Activated T-helper 1 cell treated with anti-CD3 and anti-CD28 coated beads, Interleukin-2, amount 50 U/mL, for 16 hours (primary cell): ENCODE results near the gene NMNAT3.

Experiments
- DNase-seq, 2 donors: peaks; one replicate each; pipeline ENCODE4 v3.0.0-alpha.2; 2020; ENCODE audit warnings: low read depth in 1 of 2, low spot score in 1 of 2

Gene NMNAT3

DNA sequence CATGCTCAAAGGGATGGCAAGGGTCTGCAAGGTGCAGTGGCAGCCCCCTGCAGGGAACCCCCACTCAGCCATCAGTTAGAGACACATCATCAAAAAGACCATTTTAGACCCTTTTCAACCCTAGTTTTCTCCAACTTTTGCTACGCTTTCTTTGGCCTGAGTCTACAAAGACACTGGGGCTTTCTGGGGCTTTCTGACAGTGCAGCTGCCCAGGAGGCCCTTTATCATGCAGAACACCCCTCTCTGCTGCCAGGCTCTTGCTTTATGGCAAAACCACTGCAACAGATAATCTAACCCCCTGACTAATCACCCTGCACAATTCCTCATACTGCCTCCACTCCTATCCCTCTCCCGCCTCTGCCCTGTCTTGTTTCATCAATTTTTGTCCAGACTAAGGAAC lies 2.4 kb downstream of the NMNAT3 start:
- DNase-seq, result no peak

DNA sequence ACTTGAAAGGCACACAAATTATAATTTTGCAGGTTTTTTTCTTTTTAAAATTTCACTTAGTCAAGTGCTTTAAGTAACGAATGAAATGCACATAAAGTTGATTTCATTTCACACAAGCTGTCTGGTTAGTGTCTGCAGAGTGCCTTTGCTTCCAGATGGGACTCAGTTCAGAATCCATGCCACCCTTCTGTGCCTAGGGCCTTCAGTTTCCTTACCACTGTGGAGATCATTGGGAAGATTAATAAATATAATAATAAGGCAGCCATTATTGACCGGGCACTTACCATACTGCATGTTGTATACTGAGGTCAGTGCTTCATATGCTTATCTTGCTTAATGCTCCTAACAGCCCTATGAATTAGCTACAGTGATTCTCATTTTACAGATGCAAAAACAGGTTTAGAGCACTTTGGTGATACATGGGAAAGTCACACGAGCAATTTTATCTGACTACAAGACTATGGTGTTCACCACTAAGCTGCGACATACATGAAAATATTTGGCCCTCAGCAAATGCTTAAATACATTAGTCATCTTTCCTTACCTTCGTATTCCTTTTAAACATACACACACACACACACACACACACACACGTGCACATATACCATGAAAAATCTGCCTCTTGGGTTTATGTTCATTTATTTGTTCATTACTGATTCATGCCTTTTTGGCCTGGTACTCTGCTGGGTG lies 3.1 kb downstream of the NMNAT3 start:
- no peak for DNase-seq

DNA sequence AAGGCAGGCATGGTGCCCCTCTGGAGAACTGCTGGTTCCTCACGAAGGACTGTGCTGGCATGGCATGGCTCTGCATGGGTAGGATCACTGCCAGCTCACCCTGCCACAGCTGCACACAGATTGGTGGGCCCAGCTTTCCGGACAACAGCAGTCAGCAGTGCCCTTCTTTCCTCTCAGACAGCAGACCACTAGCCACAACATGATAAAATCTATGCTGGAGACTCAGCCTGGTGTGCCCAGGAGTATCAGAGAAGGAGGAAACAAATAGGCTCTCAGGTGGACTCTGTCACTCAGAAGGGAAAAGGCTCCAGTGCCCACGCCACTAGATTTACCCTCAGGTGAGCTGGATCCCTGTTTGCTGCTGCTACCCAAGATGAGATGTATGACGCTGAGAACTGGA lies 4.9 kb downstream of the NMNAT3 start:
- DNase-seq, result no peak

DNA sequence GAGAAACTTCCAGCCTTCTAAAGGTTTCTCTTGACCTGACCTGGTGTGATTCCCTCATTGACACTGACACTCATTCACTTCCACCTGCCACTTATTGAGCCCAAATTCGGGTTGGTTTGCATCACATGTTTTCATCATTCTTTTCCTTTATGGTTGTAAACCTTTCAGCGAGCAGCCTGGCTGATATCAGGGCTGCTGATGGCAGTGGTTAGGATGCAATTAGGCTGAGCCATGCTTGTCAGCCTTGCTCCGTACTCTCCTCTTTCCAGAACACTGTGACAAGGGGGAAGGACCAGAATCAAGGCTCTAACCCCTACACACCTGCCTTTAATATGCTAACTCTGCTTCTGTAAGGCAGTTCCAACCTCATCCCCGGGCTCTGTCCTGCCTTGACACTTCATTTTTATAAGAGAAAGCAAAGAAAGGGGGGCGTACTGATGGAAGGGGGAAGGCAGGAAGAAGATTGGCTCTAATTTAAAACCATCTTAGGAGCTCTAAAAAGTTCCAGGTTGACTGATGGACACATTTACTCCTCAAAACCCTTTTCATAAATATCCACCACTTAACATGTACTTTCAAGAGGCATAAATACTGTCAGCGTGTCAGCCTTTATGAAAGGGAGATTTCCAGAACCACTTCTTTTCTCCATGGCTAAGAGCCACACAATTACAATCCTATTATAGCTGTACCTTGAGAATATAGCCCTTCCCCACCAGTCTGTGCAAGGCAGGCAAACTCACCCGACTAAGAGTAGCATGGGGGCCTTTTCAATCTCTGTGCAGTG lies 5.7 kb downstream of the NMNAT3 start:
- DNase-seq, result no peak

DNA sequence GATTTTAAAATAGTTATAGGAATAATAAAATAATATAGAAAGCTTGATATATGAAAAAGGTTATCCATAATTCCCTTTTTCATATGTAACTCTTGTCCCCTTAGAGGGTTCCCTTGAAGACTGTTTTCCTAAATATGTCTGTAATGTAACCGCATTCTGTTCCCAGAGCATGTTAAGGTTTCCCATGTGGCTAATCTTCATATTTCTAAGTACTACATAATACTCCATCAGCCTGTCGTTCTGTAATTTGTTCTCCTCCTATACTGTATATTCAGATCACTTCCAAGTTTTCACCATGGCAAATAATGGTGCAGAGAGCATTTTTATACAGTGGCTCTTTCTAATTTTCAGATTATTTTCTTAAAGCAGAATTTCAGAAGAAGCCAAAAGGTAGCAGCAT lies 6.7 kb downstream of the NMNAT3 start:
- DNase-seq, result no peak

DNA sequence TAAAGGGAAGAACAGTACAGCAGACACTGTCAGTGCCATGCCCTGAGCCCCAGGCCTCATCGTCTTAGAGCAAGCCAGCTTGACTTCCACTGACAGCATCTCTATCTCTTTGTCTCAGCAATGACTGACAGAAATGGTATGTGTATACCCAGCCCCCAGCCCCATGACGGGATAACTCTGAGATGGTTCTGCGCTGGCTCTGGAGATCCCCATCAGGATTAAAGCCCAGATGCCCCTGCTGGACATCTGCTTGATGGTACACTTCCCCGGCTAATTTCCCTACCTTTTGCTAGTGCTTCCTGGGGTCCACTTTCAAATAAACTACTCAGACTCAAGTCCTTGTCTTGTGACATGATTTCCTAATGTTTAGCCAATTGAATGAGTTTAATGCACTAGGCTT lies 7.6 kb downstream of the NMNAT3 start:
- no peak for DNase-seq

DNA sequence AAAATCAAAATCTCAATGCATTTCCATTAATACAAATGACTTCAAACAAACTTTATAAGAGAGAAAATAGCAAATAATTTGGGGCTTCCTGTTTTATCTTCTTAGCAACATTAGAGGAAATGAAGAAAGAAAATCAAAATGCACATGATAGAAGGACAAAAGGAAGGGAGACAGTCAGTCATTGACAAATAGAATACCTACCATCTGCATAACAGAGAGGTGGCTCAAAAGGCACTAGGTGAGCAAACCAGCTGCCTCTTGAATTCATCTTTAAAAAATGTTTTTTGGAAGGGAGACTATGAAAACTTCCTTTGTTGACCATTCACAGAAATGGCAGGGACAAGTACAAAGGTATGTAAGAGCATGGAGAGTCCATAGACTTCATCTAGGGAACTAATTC lies 9.4 kb downstream of the NMNAT3 start:
- no peak for DNase-seq

DNA sequence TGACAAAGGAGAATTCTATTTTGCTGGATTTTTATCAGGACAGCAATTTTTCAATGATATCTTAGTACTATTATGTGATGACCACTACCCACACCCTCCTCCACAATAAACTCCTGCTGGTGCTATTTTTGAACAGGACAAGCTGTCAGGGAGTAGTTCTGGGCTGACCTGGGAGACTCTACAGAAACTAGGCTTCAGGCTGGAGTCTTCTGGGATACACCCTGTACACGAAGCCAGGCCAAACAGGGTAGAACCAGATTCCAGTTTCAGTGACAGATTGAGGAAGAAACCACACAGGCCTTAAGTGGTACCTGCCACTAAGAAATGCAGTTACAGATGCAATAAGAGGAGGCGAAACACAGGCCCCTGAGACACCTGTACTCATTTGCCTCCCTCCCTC lies 12.8 kb downstream of the NMNAT3 start:
- no peak for DNase-seq

DNA sequence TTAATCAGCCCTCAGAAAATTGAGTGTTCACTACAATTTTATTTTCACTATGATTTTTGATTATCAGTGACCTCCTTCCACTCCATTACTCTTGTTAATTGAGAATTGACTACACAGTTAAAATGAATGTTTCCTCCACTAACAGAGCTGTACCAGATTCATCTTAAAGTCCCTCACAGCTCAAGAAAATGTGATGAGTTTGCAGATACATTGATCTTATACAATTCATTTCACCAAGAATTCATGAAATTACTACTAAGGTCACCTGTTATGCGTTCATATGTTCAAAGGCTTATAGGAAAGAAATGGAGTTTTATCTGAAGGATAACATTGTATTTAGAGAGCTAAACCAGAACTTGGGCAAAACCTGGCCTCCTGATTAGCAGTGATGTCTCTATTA lies 17.5 kb downstream of the NMNAT3 start:
- DNase-seq, result no peak

DNA sequence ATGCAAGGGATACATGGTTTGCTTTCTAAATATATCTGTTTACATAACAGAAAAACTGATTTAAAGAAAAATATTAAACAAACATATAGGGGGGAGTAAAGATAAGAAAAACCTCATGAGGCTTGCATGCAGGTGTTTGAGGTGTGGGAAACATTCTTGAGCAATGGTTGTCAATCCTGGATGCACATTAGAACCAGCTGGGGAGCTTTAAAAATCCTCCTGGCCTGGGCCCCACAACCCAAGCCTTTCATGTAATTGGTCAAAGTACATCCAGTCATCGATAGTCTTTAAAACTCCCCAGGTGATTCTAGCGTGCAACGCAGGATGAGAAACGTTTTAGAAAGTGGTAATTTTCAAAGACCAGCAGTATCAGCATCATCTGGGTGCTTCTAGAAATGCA lies 18.3 kb downstream of the NMNAT3 start:
- DNase-seq, result no peak

DNA sequence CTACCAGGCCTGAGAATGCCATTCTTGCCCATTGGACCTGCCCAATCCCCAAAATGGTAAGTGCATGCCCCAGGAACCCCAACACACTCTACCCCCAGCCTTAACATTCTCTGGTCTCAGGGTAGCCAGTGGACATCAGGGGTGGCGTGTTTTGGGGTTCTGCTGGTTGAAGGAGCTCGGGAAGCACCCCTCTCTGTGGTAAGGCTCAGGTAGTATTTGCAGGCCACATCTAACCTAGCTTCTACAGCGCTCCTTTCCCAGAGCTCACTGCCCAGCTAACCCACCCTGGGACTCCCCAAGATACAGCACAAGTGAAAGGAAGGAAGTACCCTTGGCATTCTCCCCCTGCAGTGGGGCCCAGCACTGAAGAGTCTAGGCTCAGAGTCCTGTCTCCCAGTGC lies 19.8 kb downstream of the NMNAT3 start:
- no peak for DNase-seq

DNA sequence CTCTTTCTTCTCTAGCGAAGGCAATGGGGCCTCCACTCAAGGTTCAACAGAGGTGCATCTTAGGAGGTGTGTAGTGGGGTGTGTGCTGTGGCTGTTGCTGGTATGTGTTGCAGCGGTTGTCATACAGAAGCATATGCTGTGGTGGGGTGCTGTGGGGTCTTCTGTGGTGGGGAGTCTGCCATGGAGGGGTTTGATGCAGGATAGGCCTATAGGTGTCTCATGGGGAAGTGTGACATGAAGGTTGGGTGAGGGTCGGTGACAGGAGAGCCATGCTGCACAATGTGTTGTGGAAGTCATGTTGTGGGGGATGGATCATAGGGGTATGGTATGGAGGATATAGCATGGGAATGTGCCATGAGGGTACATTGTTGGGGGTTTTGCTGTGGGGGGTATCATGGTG lies 20.3 kb downstream of the NMNAT3 start:
- DNase-seq, result no peak

DNA sequence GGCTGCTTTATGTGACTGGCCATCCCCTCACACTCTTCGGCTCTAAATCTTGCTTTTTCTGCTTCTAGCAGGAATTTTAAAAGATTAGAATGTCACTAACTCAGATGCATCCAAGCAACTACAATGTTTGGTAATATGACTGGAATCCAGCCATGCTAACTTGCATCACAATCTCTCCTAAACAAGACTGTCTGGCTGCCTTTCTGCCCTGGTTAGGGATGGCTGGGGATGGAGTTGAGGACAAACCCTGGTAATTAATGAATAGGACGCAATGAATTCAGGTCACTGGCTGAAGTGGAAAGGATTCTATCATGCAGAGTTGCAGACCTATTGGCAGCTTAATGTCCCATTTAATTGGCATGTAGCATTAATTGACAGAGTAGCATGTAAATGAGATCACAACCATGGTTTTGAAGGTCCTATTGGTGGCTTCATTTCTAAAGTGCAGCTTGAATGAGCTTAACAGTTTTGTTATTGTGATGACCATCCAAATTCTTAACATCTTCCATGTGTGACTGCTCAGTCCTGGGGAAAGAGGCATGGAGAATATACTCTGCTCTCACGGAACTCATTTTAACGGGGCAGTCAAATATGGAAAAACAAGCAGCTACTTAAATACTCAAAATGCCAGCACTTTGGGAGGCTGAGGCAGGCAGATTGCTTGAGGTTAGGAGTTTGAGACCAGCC lies 21.7 kb downstream of the NMNAT3 start:
- no peak for DNase-seq

DNA sequence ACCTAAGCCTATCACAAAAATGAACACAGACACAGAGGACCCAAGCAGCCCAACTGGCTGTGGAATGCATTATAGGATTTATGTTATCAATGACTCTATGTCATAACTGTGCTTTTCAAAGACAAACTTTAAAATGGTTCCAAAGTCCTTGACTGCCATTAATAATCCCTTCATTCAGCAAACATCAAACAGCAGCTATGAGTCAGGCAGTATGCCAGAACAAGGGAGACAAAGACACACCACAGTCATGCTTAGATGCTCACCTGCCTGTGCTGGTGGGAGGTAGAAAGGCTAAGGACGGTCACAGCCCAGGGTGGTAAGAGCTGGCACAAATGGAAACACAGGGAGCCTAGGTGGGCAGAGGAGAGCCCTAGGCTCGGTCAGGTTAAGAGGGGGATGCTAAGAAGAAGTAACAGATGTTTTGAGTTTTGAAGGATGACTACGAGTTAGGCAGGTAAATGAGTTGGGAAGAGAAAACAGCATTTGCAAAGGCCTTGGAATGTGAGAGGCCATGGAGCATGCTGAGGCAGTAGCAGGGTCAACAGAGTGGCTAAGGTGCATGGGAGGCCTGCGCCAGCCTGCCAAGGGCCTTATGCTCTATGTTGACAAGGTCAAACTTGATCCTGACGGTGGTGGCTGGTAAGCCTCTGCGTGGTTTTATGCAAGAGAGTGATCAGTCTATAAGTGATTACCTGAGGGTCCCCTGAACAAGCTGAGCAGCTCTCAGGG lies 23.0 kb downstream of the NMNAT3 start:
- no peak for DNase-seq

DNA sequence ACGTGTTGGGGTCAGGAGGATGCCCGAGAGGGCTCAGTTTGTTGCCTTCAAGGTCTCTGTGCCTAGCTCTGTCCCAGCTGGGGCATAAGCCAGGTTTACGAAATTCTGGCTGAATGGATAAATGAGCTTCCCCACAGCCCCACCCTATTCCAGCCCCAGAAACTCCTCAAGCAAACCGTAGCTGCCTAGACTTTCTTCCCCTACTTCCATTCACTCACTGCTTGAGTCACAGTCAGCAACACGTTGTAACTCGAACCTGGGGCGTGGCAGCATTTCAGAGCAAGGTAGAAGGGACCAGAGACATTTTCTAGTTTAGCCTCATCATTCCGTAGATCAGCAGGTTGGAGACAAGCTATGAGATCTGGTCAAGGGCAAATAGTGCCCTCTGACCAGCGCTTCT lies 24.2 kb downstream of the NMNAT3 start:
- no peak for DNase-seq

DNA sequence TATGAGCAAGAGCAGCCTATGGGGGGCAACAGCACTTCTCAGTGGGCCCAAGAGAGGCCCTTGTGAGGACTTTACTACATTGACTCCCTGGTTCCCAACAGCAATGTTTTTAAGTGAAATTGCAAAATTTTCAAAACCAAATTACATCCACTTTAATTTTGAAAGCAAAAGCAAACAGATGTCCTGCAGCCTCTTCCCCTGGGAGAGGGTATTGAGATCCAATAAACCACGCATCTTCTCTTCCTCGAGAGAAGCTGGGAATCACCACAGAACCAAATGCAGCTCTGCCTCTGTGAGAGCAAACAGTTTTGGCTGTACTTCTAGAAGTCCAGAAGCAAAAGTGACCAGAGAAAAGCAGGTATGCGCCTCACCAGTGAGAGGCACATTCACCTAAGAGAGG lies 25.2 kb downstream of the NMNAT3 start:
- no peak for DNase-seq

DNA sequence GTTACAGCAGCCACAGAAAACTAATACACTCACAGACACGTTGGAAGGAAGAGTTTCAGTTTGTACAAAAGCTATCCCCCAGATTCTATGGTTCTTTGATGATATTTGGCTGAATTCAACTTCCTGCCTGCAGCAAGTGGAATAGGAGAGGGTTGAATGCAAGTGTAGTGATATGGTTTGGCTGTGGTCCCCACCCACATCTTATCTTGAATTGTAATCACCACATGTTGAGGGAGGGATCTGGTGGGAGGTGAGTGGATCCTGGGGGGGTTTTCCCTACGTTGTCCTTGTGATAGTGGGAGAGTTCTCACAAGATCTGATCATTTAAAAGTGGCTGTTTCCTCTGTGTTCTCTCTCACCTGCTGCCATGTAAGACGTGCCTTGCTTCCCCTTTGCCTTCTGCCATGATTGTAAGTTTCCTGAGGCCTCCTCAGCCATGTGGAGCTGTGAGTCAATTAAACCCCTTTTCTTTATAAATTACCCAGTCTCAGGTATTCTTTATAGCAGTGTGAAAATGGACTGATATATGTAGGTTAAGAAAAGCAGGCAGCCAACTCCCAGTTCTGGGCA lies 29.8 kb downstream of the NMNAT3 start:
- no peak for DNase-seq

DNA sequence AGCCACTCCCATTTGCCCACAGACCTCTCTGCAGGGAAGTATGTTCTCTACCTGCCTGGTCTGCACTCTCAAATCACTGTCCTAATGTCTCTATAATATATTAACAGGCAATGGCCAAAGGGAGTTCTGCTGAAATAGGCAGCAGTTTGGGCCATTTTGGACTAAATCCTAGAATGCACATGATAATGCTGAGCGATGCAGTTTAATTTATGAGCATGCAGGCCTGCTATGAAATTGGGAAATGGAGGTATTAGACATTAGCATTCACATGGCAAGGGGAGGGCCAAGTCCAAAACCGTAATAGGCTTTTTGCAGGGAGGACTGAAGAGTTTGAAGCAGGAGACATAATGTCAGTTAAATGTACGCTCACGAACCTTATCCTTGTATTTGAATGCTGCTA lies 31.3 kb downstream of the NMNAT3 start:
- no peak for DNase-seq

DNA sequence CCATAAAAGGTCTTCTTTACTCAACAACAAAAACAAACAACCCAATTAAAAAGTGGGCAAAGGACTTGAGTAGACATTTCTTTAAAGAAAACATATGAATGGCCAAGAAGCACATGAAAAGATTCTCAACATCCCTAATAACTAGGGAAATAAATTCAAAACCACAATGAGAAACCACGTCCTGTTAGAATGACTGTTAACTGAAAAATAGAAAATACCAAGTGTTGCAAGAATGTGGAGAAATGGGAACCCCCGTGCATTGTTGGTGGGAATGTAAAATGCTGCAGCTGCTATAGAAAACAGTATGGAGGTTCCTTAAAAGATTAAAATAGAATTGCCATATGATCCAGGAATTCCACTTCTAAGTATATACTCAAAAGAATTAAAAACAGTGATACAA lies 34.8 kb downstream of the NMNAT3 start:
- DNase-seq, result no peak

DNA sequence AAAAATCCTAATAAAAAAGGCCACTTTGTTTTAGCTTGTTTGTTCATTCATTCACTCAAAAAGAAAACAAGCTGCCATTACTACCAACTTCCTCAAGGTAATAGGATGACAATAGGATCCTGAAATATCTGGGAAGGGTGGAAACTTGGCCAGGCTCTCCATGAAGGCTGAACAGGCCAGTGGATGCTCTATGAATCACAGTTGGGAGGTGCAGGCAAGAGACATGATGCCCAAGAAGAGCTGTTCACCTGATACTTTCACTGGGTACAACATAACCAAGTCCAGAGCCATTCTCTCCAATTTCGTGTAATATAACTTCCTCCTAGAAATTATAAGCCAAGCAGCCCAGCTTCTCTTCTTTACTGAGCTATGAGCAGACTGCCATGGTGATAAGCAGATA lies 37.3 kb downstream of the NMNAT3 start:
- DNase-seq, result no peak

DNA sequence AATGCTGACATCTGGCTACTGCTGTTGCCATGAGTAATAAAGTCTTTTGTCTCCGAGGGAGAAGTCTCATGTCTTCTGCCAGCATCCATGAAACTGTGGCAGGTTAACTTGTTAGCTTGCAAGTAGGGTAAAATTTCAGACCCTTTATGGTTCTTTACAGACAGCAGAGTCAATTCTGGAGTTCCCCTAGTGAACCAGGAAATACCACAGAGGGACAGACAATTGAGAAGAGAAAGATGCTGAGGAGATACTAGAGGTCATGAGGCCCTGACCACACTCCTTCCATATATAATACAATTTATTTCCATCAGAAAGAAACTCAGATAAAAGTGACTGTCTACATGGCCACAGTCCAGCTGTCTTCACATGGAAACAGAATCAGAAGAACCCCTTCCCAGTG lies 38.1 kb downstream of the NMNAT3 start:
- no peak for DNase-seq
